HEK293T (cell line): ENCODE data around the gene HOXB3.

Source experiments
- ARNT ChIP-seq: fragments of 450-650 bp; IDR thresholded peaks from 2 replicates; pipeline ENCODE4 v1.6.1; 2017; ENCODE audit warnings: mild to moderate bottlenecking
- BHLHE40 ChIP-seq: fragments of 450-650 bp; IDR thresholded peaks from 2 replicates; pipeline ENCODE4 v1.6.1; 2016; ENCODE audit warnings: mild to moderate bottlenecking, moderate library complexity, borderline replicate concordance
- CTBP1 ChIP-seq: fragments of 450-650 bp; IDR thresholded peaks from 2 replicates; pipeline ENCODE4 v1.6.1; 2016; ENCODE audit warnings: borderline replicate concordance
- ELF4 ChIP-seq: fragments of 450-650 bp; IDR thresholded peaks from 2 replicates; pipeline ENCODE4 v1.6.1; 2017; ENCODE audit warnings: antibody characterized with exemption
- FOXA1 ChIP-seq: fragments of 450-650 bp; IDR thresholded peaks from 2 replicates; pipeline ENCODE4 v1.6.1; 2016; ENCODE audit warnings: mild to moderate bottlenecking
- FOXK2 ChIP-seq: fragments of 450-650 bp; IDR thresholded peaks from 2 replicates; pipeline ENCODE4 v1.6.1; 2016; ENCODE audit warnings: mild to moderate bottlenecking
- FOXM1 ChIP-seq: fragments of 450-650 bp; IDR thresholded peaks from 2 replicates; pipeline ENCODE4 v1.6.1; 2017; ENCODE audit warnings: mild to moderate bottlenecking, borderline replicate concordance
- L3MBTL2 ChIP-seq: fragments of 450-650 bp; conservative IDR thresholded peaks from 2 replicates; pipeline ENCODE4 v1.6.1; 2016; ENCODE audit warnings: mild to moderate bottlenecking
- LEF1 ChIP-seq: fragments of 450-650 bp; IDR thresholded peaks from 2 replicates; pipeline ENCODE4 v1.6.1; 2017; ENCODE audit warnings: mild to moderate bottlenecking, borderline replicate concordance
- NFRKB ChIP-seq: fragments of 450-650 bp; IDR thresholded peaks from 2 replicates; pipeline ENCODE4 v1.6.1; 2016; ENCODE audit warnings: mild to moderate bottlenecking, moderate library complexity
- SP1 ChIP-seq: fragments of 450-650 bp; IDR thresholded peaks from 2 replicates; pipeline ENCODE4 v1.6.1; 2017
- TARDBP ChIP-seq: fragments of 450-650 bp; IDR thresholded peaks from 2 replicates; pipeline ENCODE4 v1.6.1; 2016
- ZNF384 ChIP-seq: fragments of 450-650 bp; IDR thresholded peaks from 2 replicates; pipeline ENCODE4 v1.6.1; 2016
- TF ChIP-seq, protein P1 (sequence below): fragments of 450-650 bp; IDR thresholded peaks from 2 replicates; pipeline ENCODE4 v1.6.1; 2016

DNA sequence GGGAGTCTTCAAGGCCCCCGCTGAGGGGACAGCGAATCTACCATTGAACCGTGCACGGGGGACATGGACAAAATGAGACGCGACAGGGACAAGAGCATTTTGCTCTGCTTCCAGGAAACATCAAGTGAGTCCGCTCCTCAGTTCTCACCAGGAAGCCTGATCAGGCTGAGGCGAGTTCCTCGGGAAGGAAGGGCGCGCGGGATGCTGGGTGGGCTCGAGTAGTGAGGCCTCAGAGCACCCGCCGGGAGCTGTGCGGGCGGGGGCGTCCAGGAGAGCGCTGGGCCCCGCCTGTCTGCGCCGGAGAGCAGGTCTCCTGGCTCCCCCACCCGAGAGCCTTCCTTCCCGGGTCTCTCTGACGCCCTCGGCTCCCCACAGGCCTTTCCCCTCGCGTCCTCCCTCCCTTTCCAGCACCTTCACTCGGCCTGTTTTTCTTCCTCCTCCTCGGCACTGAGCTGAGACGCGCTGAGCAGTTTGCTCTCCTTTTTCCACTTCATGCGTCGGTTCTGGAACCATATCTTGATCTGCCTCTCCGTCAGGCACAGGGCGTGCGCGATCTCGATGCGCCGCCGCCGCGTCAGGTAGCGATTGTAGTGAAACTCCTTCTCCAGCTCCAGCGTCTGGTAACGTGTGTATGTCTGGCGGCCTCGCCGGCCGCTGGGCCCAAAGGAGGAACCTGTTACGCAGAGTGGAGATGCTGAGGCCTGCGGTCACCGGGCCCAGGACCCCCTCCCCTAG, 6.1 kb upstream of the HOXB3 start:
- TF ChIP-seq FOXA1 (no peak), ARNT (no peak), NFRKB (no peak), SP1 (no peak), TARDBP (no peak), FOXK2 (no peak), LEF1 (no peak), ELF4 (no peak), ZNF384 (no peak), BHLHE40 (no peak), L3MBTL2 (no peak), FOXM1 (no peak), CTBP1 (no peak)
- TF ChIP-seq, protein P1, sequence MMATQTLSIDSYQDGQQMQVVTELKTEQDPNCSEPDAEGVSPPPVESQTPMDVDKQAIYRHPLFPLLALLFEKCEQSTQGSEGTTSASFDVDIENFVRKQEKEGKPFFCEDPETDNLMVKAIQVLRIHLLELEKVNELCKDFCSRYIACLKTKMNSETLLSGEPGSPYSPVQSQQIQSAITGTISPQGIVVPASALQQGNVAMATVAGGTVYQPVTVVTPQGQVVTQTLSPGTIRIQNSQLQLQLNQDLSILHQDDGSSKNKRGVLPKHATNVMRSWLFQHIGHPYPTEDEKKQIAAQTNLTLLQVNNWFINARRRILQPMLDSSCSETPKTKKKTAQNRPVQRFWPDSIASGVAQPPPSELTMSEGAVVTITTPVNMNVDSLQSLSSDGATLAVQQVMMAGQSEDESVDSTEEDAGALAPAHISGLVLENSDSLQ, result no peak
